Islet precursor cell (in vitro differentiated cells): ENCODE measurements around the gene LAG3.

ENCODE experiments used
- DNase-seq: peaks from one replicate; pipeline ENCODE4 v3.0.0-alpha.2; 2018

The LAG3 gene

GRCh38 chr12:6753772-6754356 is 18.5 kb upstream of the LAG3 start:
- DNase-seq: no peak

GRCh38 chr12:6754411-6754810 is 17.9 kb upstream of the LAG3 start:
- DNase-seq: no peak

- no peak for DNase-seq
Observed at GRCh38 chr12:6757028-6757690, 15.2 kb upstream of the LAG3 start.

GRCh38 chr12:6758506-6759095 is 13.7 kb upstream of the LAG3 start:
- no peak for DNase-seq

GRCh38 chr12:6759741-6760140 is 12.6 kb upstream of the LAG3 start:
- DNase-seq: no peak

- no peak for DNase-seq
Observed at GRCh38 chr12:6763380-6763779, 8.9 kb upstream of the LAG3 start.

GRCh38 chr12:6764011-6764828 is 8.1 kb upstream of the LAG3 start:
- peak; percentile 100 for DNase-seq

- no peak for DNase-seq
Observed at GRCh38 chr12:6765048-6765633, 7.2 kb upstream of the LAG3 start.

- DNase-seq: peak; percentile 98
Observed at GRCh38 chr12:6765634-6766581, 6.4 kb upstream of the LAG3 start, which contains the start of gene PTMS. Gene PTMS (plus strand): TSS chr12:6766363. CDS start chr12:6766706, 343 bp downstream.

GRCh38 chr12:6766651-6767349 is 5.5 kb upstream of the LAG3 start:
- DNase-seq: peak; percentile 86

- no peak for DNase-seq
Observed at GRCh38 chr12:6767353-6768319, 4.7 kb upstream of the LAG3 start.

GRCh38 chr12:6768437-6768914 is 3.8 kb upstream of the LAG3 start:
- DNase-seq: no peak

GRCh38 chr12:6768990-6769389 is 3.3 kb upstream of the LAG3 start:
- DNase-seq: peak; percentile 88

- DNase-seq: no peak
Observed at GRCh38 chr12:6769666-6770065, 2.7 kb upstream of the LAG3 start.

- no peak for DNase-seq
Observed at GRCh38 chr12:6770094-6770493, 2.2 kb upstream of the LAG3 start.

- no peak for DNase-seq
Observed at GRCh38 chr12:6770600-6770999, 1.7 kb upstream of the LAG3 start.

GRCh38 chr12:6771091-6771495 is 1.2 kb upstream of the LAG3 start:
- no peak for DNase-seq

GRCh38 chr12:6771509-6772330 is 600 bp upstream of the LAG3 start:
- no peak for DNase-seq
